HL-60/S4 treated with phorbol 12-myristate 13-acetate at 8.2 ng/mL for 4 days and 3 days (cell line): Measurements from ENCODE around the gene GEMIN5.
"Not testable (repeated sequence)": the region's sequence is repeated elsewhere in the genome, so short reads cannot be mapped to it uniquely, and the experiment has no call there.

Experiments used
- in situ Hi-C: fragments of 300-500 bp; cut with MboI; formaldehyde crosslinking; loops from 2 replicates; pipeline ENCODE4 v1.15.0; 2022; ENCODE audit warnings: low sequenced_read_pairs

The GEMIN5 gene

GRCh38 chr5:154940772-154941620 lies 3.0 kb upstream of the GEMIN5 start, which contains the start of gene MRPL22:
Gene MRPL22 (plus strand): TSS chr5:154941073. CDS start chr5:154941111, 38 bp downstream.
- in situ Hi-C loops = no loop called here

GRCh38 chr5:154940375-154940771 lies 2.4 kb upstream of the GEMIN5 start:
- in situ Hi-C loops = no loop called here

DNA sequence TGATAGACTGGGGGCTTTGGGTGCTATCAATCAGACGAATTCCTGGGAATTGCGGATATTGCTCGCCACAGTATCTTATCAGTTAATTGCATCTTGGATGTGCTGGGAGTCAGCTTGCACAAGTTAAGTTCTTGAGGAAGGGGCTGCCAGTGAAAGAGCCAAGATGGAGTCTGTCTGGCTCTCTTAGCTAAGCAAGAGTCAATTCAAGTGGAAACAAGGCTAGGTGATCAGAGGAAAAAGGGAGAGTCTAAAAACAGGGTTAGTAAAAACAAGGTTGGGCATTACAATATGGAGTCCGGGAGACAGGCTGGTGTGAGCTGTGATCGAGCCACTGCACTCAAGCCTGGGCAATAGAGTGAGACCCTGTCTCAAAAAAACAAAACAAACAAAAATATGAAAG lies 1.4 kb upstream of the GEMIN5 start:
- in situ Hi-C loops = not testable (repeated sequence)

DNA sequence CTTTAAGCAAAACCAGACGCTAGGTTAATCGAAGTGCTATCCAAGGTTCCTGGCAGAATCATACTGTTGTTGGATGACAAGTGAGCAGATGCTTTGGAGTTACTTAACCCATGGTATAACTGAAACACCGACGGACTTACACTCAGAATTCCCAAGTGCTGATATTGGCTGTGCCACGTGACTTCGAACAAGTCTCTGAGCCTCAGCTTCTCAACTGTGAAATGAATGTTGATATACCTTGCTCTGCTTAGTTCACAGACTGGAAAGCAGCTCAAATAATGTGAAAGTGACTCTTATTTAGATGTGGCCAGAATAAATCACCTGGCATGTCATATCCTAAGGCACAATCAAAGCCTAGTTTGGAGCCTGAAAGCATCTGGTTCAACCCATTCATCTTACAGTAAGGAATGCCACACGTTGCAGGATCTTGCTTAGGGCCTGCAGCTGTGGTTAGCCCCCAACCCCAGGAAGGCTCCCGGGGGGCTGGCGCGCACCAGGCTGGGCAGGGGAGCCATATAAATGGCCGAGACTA lies 759 bp downstream of the GEMIN5 start:
- in situ Hi-C loops = no loop called here

DNA sequence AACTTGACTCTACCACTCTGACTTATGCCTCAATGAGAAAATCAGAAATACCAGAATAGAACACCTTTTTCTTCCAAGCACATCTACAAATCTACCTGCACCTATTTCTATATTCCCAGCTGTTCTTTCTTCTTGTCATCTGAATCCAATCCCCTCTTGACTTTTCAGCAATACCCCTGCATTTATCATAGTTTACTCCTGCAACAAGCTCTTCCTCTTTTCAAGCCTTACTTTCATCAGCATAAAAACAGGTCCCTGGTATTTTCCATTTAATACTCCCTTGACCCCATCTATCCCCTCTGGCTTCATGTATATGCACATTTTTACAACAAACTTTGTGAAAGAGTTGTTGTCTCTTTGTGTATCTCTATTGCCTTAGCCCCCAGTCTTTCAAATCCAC lies 3.1 kb downstream of the GEMIN5 start:
- in situ Hi-C loops = no loop called here

- in situ Hi-C loops = no loop called here
Observed at GRCh38 chr5:154933537-154933936, 4.5 kb downstream of the GEMIN5 start.

DNA sequence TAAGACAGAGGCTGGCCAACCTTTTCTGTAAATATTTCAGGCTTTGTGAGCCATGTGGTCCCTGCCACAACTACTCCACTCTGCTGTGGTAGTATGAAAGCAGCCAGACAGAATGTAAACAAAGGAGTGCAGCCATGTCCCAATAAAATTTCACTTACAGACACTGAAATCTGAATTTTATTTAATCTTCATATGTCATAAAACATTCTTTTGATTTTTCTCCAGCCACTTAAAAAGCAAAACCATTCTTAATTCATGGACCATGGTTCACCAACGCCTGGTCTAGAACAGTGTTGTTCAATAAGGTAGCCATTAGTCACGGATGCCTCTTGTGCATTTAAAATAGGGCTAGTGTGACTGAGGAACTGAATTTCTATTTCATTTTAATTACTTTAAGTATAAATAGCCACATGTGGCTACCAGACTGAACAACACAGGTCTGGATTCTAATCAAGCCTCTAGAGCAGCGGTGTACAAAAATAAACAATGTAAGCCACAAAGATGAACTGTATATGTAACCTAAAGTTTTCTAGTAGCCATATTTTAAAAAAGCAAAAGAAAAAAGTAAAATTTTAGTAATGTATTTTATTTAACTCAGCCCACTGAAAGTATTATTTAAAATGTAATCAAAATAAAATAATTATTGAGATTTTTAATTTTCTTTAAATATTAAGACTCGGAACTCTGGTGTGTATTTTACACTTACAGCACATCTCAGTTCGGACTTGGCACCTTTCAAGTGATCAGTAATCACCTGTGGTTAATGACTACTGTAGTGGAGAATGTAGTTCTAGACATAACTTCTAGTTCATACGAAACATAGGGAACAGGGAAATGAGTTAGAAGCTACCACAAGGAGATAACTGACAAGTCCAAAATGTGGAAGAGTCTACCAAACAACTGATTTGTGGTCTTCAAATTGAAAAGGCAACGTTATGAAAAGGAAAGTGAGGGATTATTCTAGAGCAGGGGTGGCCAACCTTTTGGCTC lies 14.3 kb downstream of the GEMIN5 start:
- in situ Hi-C loops = no loop called here

- in situ Hi-C loops = no loop called here
Observed at GRCh38 chr5:154917757-154918156, 20.3 kb downstream of the GEMIN5 start.

GRCh38 chr5:154916874-154917273 lies 21.1 kb downstream of the GEMIN5 start:
- in situ Hi-C loops = no loop called here

DNA sequence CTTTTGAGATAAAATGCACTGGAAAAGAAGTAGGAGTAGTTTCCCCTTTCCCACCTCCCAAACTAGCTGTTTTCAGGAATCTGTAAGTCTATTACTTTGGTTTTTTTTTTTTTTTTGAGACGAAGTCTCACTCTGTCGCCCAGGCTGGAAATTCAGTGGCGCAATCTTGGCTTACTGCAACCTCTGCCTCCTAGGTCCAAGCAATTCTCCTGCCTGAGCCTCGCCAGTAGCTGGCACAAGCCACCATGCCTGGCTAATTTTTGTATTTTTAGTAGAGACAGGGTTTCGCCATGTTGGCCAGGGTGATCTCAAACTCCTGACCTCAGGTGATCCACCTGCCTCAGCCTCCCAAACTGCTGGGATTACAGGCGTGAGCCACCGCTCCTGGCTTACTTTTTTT lies 32.4 kb downstream of the GEMIN5 start:
- in situ Hi-C loops = not testable (repeated sequence)

DNA sequence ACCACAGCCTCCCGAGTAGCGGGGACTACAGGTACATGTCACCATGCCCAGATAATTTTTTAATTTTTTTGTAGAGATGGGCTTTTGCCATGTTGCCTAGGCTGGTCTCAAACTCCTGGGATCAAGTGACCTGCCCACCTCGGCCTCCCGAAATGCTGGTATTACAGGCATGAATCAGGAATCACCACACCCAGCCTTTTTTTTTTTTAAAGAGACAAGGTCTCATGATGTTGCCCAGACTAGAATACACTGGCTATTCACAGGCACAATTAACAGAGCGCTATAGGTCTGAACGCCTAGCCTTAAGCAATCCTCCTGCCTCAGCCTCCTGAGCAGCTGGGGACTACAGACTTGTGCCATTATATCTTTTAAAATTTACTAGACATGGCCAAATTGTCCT lies 36.1 kb downstream of the GEMIN5 start:
- in situ Hi-C loops = no loop called here

GRCh38 chr5:154901276-154901675 lies 36.7 kb downstream of the GEMIN5 start:
- in situ Hi-C loops = no loop called here

- in situ Hi-C loops = no loop called here
Observed at GRCh38 chr5:154900066-154900465, 37.9 kb downstream of the GEMIN5 start.

DNA sequence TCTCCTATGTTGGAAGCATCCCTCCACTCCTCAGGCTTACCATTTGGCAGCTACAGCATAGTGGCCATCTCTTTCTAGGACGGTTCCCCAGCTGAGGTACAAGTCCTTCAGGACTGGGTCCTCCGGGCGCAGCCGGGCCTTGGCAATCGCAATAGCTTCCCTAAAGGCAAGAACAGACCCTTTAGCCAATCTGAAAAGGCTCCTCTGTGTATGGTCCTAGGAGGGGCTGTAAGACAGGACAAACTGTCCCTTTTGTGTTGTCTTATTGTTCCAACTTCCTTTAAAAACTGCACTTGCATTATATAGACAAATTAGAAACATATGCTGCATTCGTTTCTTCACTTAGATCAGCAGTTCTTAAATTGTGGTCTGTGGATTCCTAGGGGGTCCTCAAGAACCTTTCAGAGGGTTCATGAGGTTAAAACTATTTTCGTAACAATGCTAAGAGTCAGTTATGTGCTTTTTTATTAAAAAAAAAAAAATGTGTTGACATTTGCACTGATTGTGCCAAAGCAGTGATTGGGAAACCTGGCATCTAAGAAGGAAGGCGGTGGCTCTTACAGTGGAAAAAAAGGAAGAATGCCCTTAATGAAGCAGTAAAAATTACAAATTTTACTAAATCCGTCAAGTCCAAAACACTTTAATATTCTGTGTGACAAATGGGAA lies 38.7 kb downstream of the GEMIN5 start:
- in situ Hi-C loops = no loop called here

DNA sequence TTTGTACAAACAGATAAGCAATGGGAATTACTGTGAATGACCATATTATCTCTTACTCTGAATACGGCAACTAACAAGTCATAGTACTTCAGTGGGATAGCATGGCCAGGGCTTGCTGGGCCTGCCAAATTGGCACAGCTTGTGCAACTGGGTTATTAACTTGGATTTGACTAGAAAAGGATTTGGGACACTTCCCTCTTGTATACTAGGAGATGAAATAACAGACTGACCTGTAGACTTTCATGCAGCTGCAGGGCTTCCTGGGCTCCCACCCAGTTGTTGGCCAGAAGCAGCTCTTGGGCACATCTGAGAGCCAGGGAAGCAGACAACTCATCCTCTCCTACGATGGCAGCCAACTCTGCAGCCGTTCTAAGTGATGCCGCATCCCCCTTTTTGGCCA lies 39.8 kb downstream of the GEMIN5 start:
- in situ Hi-C loops = no loop called here

GRCh38 chr5:154896562-154897165 lies 41.3 kb downstream of the GEMIN5 start:
- in situ Hi-C loops = no loop called here

DNA sequence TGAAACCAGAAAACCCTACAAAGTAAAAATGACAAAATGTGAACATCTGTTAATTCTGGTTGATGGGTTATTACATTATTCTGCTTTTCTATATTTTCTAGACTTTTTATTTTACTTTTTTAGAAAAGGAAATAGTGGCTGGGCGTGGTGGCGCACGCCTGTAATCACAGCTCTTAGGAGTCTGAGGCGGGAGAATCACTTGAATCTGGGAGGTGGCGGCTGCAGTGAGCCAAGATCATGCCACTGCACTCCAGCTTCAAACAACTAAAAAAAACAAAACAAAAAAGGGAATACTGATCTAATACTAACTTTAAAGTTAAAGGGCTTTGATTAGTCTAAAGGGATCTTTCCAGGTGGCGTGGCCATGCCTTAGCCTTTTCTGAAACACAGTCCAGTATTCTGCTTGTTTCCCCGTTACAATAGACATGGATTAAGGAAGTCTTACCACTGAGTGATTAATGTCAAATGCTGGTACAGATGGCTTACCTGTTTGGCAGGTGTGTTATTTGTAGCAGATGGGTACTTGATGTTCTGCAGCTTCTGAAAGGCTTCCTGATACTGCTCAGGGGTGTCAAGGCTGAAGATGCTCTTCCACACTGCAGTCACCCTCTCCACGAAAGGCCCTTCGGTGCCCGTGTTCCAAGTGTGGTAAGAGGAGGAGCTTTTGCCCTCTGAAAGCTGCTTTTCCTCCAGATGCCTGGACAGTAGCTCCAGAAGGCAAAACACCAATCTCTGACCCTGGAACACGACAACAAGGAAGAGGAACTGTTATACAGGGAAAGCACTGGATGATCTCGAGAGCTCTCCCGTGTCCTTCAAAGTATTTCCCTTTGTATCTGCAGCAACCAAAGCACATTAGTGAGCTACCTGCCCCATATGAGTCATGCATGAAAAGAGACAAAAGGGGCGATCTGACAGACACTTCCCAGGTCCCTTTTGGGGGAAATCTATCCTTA lies 42.1 kb downstream of the GEMIN5 start:
- in situ Hi-C loops = no loop called here

DNA sequence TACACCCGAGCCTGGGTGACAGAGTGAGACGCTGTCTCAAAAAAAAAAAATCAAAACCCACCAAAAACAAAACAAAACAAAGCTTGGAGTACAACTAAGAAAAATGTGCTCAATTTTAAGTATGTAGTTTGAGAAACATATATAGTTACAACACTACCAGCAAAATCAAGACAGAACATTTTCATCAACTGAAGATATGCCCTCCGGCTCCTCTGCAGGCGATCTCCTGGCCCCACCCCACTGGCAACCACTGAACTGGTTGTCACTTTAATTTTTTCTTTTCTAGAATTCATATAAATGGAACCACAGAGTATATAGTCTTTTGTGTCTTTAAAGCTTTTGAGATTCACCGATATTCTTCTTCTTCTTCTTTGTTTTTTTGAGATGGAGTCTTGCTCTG lies 44.6 kb downstream of the GEMIN5 start:
- in situ Hi-C loops = no loop called here

GRCh38 chr5:154892369-154892771 lies 45.6 kb downstream of the GEMIN5 start:
- in situ Hi-C loops = no loop called here
